GM19463 (cell line): ENCODE data around the gene MFSD6L.

ENCODE experiments used
- ATAC-seq: cut with Tn5 transposase; IDR thresholded peaks from one replicate; pipeline ENCODE4 v1.9.1; 2021; ENCODE audit warnings: mild to moderate bottlenecking, moderate library complexity; ENCODE audit not compliant: unreplicated experiment

MFSD6L gene

GRCh38 chr17:8747742-8748141, 51.4 kb downstream of the MFSD6L start:
- ATAC-seq, result no peak
